ENCODE measurements around the gene ASIC3. TPM values are rescaled to one million over a fixed set of nuclear protein-coding genes. Genes with fewer than 3 reads are reported as not detected.

Gene ASIC3
- total RNA-seq, 1 donor from 2014 or later = under 0.01 TPM

GRCh38 chr7:151003572-151003971 lies 44.8 kb upstream of the ASIC3 start:
- H3K27me3 ChIP-seq (ENCODE audit: control insufficient read depth, insufficient read depth, low read length) = no peaks in the 10 kb centered on the region
- no peaks in the 10 kb centered on the region for H3K36me3 ChIP-seq (ENCODE audit: control insufficient read depth, insufficient read depth, low read length)
- FAIRE-seq = no peak
- peak; percentile 23 for TF ChIP-seq CTCF (IDR thresholded peaks at IDR 0.05; ENCODE audit: insufficient read depth, low read length, severe bottlenecking)
- no peak overlapping the region for H3K4me3 ChIP-seq (ENCODE audit: low read depth, low read length)
- DNase-seq (ENCODE audit: low read depth) = peak; percentile 60

GRCh38 chr7:151005566-151005965 lies 42.8 kb upstream of the ASIC3 start:
- FAIRE-seq (no peak), DNase-seq (ENCODE audit: low read depth) (no peak)
- no peak for TF ChIP-seq CTCF (IDR thresholded peaks at IDR 0.05; ENCODE audit: insufficient read depth, low read length, severe bottlenecking)
- Histone ChIP-seq H3K4me3 (ENCODE audit: low read depth, low read length) (no peak overlapping the region), H3K36me3 (ENCODE audit: control insufficient read depth, insufficient read depth, low read length) (no peaks in the 10 kb centered on the region), H3K27me3 (ENCODE audit: control insufficient read depth, insufficient read depth, low read length) (no peaks in the 10 kb centered on the region)

- TF ChIP-seq CTCF (IDR thresholded peaks at IDR 0.05; ENCODE audit: insufficient read depth, low read length, severe bottlenecking) = no peak
- FAIRE-seq (no peak), DNase-seq (ENCODE audit: low read depth) (no peak)
- Histone ChIP-seq H3K27me3 (ENCODE audit: control insufficient read depth, insufficient read depth, low read length) (no peaks in the 10 kb centered on the region), H3K36me3 (ENCODE audit: control insufficient read depth, insufficient read depth, low read length) (no peaks in the 10 kb centered on the region), H3K4me3 (ENCODE audit: low read depth, low read length) (no peak overlapping the region)
These were observed 41.6 kb upstream of the ASIC3 start for GRCh38 chr7:151006590-151007300.

GRCh38 chr7:151007469-151007898 lies 40.8 kb upstream of the ASIC3 start:
- TF ChIP-seq CTCF (IDR thresholded peaks at IDR 0.05; ENCODE audit: insufficient read depth, low read length, severe bottlenecking) = no peak
- Histone ChIP-seq H3K27me3 (ENCODE audit: control insufficient read depth, insufficient read depth, low read length) (no peaks in the 10 kb centered on the region), H3K36me3 (ENCODE audit: control insufficient read depth, insufficient read depth, low read length) (no peaks in the 10 kb centered on the region), H3K4me3 (ENCODE audit: low read depth, low read length) (no peak overlapping the region)
- FAIRE-seq (no peak), DNase-seq (ENCODE audit: low read depth) (no peak)

- H3K4me3 ChIP-seq (ENCODE audit: low read depth, low read length) = no peak overlapping the region
- FAIRE-seq (no peak), DNase-seq (ENCODE audit: low read depth) (no peak)
- H3K27me3 ChIP-seq (ENCODE audit: control insufficient read depth, insufficient read depth, low read length) = peaks cover 5% of the 10 kb centered on the region
- no peak for TF ChIP-seq CTCF (IDR thresholded peaks at IDR 0.05; ENCODE audit: insufficient read depth, low read length, severe bottlenecking)
- H3K36me3 ChIP-seq (ENCODE audit: control insufficient read depth, insufficient read depth, low read length) = no peaks in the 10 kb centered on the region
These were observed 40.2 kb upstream of the ASIC3 start for GRCh38 chr7:151008143-151008510.
